ENCODE measurements around the gene CYB5R2.

CYB5R2 gene

GRCh38 chr11:7692426-7692825 lies 19.1 kb upstream of the CYB5R2 start:
- no peak for DNase-seq (ENCODE audit: low read depth)
- TF ChIP-seq MYC (IDR thresholded peaks at IDR 0.05; ENCODE audit: low read depth, low read length) = no peak
- no peak for TF ChIP-seq CTCF (IDR thresholded peaks at IDR 0.05; ENCODE audit: low read depth, low read length)
- no peak for TF ChIP-seq MAX (IDR thresholded peaks at IDR 0.05; ENCODE audit: low read depth, low read length)
- TF ChIP-seq POLR2A (IDR thresholded peaks at IDR 0.05; ENCODE audit: extremely low read depth, insufficient read length) = no peak
- H3K4me3 ChIP-seq (ENCODE audit: low read depth, low read length) = no peak overlapping the region

DNA sequence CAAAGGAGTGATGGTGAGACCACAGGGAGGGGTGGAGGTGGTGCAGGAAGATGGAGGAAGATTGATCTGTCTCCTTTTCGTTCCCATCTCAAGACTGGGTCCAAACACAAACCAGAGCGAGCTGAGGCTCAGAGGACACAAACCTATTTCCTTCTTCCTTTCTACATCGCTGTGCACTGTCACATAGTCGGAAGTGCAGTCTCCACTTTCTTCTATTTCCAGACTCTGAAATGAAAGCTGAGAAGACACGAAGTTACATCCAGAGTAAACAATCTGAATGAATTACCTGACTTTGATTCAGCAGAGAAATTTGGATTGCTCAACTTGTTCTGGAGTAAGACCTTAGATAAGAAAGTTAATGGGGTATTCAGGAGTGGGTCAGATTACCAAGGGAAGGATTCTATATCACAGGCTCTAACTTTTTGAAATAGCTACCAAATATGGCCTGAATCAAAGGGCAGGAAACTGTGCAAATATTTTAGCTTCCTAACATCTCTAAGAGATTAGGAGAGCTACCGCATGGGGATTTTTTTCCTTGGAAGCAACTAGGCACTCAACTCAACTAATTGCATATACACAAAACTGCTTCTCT lies 18.6 kb upstream of the CYB5R2 start:
- TF ChIP-seq CTCF (IDR thresholded peaks at IDR 0.05; ENCODE audit: low read depth, low read length) (no peak), MAX (IDR thresholded peaks at IDR 0.05; ENCODE audit: low read depth, low read length) (no peak), POLR2A (IDR thresholded peaks at IDR 0.05; ENCODE audit: extremely low read depth, insufficient read length) (no peak), MYC (IDR thresholded peaks at IDR 0.05; ENCODE audit: low read depth, low read length) (no peak)
- no peak overlapping the region for H3K4me3 ChIP-seq (ENCODE audit: low read depth, low read length)
- DNase-seq (ENCODE audit: low read depth) = no peak

DNA sequence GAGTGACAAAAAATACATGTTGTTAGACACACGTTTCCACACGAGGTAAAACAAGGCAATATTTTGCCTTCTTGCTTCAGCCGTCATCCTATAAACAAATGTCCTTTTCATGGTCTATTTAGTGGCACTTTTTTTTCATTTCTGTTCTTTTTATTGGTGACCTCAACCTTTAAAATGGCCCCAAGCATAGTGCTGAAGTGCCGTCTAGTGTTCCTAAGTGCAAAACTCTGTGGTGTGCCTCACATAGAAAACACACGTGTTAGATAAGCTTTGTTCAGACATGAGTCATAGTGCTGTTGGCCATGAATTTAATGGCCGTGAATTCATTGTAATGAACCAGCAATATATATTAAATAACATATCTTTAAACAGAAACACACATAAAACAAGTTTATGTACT lies 17.3 kb upstream of the CYB5R2 start:
- no peak for TF ChIP-seq MYC (IDR thresholded peaks at IDR 0.05; ENCODE audit: low read depth, low read length)
- no peak for TF ChIP-seq CTCF (IDR thresholded peaks at IDR 0.05; ENCODE audit: low read depth, low read length)
- TF ChIP-seq POLR2A (IDR thresholded peaks at IDR 0.05; ENCODE audit: extremely low read depth, insufficient read length) = no peak
- TF ChIP-seq MAX (IDR thresholded peaks at IDR 0.05; ENCODE audit: low read depth, low read length) = no peak
- no peak overlapping the region for H3K4me3 ChIP-seq (ENCODE audit: low read depth, low read length)
- no peak for DNase-seq (ENCODE audit: low read depth)

GRCh38 chr11:7689239-7689638 lies 15.9 kb upstream of the CYB5R2 start:
- no peak overlapping the region for H3K4me3 ChIP-seq (ENCODE audit: low read depth, low read length)
- TF ChIP-seq MYC (IDR thresholded peaks at IDR 0.05; ENCODE audit: low read depth, low read length) (no peak), MAX (IDR thresholded peaks at IDR 0.05; ENCODE audit: low read depth, low read length) (no peak), CTCF (IDR thresholded peaks at IDR 0.05; ENCODE audit: low read depth, low read length) (no peak), POLR2A (IDR thresholded peaks at IDR 0.05; ENCODE audit: extremely low read depth, insufficient read length) (no peak)
- no peak for DNase-seq (ENCODE audit: low read depth)

GRCh38 chr11:7688238-7688826 lies 15.0 kb upstream of the CYB5R2 start:
- peak; percentile 41 for DNase-seq (ENCODE audit: low read depth)
- TF ChIP-seq MAX (IDR thresholded peaks at IDR 0.05; ENCODE audit: low read depth, low read length) (no peak), CTCF (IDR thresholded peaks at IDR 0.05; ENCODE audit: low read depth, low read length) (peak; percentile 74)

More at GRCh38 chr11:7688238-7688826, 15.0 kb upstream of the CYB5R2 start:
- no peak overlapping the region for H3K4me3 ChIP-seq (ENCODE audit: low read depth, low read length)
